HAP-1 (cell line): ENCODE data around the gene MRPL43.
A peak's percentile ranks its signal among the peaks of the same experiment; 100 is the strongest.
"Not testable (repeated sequence)": the region's sequence is repeated elsewhere in the genome, so short reads cannot be mapped to it uniquely, and the experiment has no call there.

Experiments used
- DNase-seq, 2 experiments: peaks; one replicate each; pipeline ENCODE4 v3.0.0-alpha.2; 2016 to 2020; ENCODE audit warnings: low spot score in 2 of 2
- H3K27me3 ChIP-seq: fragments of 250-450 bp; sonication (Bioruptor Pico); 2 replicates; pipeline ENCODE4 v1.5.1; 2020; ENCODE audit warnings: low read depth, mild to moderate bottlenecking, moderate library complexity
- H3K36me3 ChIP-seq: fragments of 250-450 bp; sonication (Bioruptor Pico); replicated peaks from 2 replicates; pipeline ENCODE4 v1.5.1; 2020; ENCODE audit warnings: mild to moderate bottlenecking
- H3K4me1 ChIP-seq: fragments of 250-450 bp; sonication (Bioruptor Pico); 2 replicates; pipeline ENCODE4 v1.5.1; 2020; ENCODE audit warnings: mild to moderate bottlenecking
- H3K4me3 ChIP-seq: fragments of 250-450 bp; sonication (Bioruptor Pico); 2 replicates; pipeline ENCODE4 v1.5.1; 2020; ENCODE audit warnings: mild to moderate bottlenecking, moderate library complexity
- H3K9me3 ChIP-seq: fragments of 250-450 bp; sonication (Bioruptor Pico); 2 replicates; pipeline ENCODE4 v1.5.1; 2020; ENCODE audit warnings: mild to moderate bottlenecking, moderate library complexity
- in situ Hi-C: fragments of 300-500 bp; cut with MboI; formaldehyde crosslinking; loops from 3 replicates; pipeline ENCODE4 v1.14.3; 2020; ENCODE audit warnings: low sequenced_read_pairs, inconsistent platforms, mixed read lengths

MRPL43 gene

DNA sequence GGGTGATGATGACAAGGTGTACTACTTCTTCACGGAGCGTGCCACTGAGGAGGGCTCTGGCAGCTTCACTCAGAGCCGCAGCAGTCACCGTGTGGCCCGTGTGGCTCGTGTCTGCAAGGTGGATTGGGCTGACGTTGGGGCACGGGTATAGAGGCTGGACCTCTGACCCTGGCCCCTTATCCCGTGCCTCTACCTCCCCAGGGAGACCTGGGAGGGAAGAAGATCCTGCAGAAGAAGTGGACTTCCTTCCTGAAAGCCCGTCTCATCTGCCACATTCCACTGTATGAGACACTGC is 8.4 kb downstream of the MRPL43 start:
- Histone ChIP-seq H3K4me3 (no peak overlapping the region), H3K36me3 (peaks cover 13% of the 10 kb centered on the region), H3K4me1 (no peaks in the 10 kb centered on the region), H3K27me3 (no peaks in the 10 kb centered on the region), H3K9me3 (no peaks in the 10 kb centered on the region)
- in situ Hi-C loops = no loop called here
- no peak for DNase-seq

DNA sequence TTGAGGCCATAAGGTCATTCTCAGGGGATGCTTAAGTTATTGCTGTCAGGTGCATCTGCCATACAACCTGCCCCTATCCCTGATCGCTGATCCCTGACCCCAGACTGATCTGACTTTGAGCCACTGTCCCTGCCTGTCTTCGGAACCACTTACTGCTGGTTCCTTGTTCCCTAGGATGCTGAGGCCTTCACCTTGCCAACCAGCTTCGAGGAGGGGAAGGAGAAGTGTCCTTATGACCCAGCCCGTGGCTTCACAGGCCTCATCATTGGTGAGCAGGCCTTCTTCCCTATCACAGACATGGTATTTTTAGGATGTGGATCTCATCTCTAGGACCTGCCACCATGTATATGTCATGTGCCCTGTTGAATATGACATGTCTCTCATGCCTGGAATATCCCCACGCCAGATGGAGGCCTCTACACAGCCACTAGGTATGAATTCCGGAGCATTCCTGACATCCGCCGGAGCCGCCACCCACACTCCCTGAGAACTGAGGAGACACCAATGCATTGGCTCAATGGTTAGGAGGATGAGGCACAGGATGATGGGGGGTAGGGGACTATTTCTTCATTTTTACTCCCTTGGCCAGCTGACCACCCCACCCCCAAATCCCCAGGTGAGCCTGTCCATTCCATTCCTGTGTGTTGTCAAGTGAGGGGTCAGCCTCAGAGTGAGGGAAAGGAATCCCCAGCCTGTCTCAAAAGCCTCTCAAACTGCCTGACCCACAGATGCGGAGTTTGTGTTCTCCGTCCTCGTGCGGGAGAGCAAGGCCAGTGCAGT is 9.0 kb downstream of the MRPL43 start:
- H3K4me1 ChIP-seq = no peaks in the 10 kb centered on the region
- H3K9me3 ChIP-seq = no peaks in the 10 kb centered on the region
- H3K4me3 ChIP-seq = no peak overlapping the region
- peaks cover 13% of the 10 kb centered on the region for H3K36me3 ChIP-seq
- no peaks in the 10 kb centered on the region for H3K27me3 ChIP-seq
- no peak for DNase-seq
- in situ Hi-C loops = no loop called here

DNA sequence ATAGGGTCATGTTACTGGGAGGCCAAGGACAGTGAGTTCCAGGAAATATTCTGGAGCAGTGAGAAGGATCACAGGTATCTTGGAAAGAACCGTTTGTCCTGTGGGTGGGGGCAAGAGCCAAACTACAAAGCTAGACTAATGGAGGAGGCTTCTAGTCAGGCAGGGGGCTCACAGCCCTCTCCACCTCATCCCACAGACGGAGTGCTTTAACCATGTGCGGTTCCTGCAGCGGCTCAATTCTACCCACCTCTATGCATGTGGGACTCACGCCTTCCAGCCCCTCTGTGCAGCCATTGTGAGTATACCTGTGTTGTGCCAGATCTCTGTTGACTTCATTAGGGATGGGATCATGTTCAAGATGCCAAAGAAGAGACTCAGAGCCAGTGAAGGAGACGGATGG is 9.9 kb downstream of the MRPL43 start:
- no peaks in the 10 kb centered on the region for H3K4me1 ChIP-seq
- no peak for DNase-seq
- H3K9me3 ChIP-seq = no peaks in the 10 kb centered on the region
- in situ Hi-C loops = no loop called here
- no peak overlapping the region for H3K4me3 ChIP-seq
- H3K36me3 ChIP-seq = peaks cover 13% of the 10 kb centered on the region
- no peaks in the 10 kb centered on the region for H3K27me3 ChIP-seq

DNA sequence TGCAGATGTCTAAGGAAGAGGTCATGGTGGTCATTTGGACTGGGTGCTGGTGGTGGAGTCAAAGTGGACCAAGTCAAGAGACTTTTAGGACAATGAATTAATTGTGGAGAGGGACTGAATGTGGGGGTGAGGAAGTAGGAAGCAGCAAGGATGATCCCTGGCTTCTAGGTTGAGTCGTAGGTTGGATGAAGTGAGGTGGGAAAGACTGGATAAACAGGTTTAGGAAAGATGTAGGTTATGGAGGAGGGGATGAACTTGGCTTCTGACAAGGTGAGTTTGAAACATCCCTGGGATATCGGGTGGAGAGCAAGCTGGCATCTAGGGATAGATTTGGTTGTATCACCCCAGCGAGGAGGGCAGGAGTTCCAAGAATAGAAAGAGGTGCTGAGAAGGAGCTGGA is 10.4 kb downstream of the MRPL43 start:
- in situ Hi-C loops = no loop called here
- Histone ChIP-seq H3K36me3 (peaks cover 13% of the 10 kb centered on the region), H3K27me3 (no peaks in the 10 kb centered on the region), H3K4me3 (no peak overlapping the region), H3K9me3 (no peaks in the 10 kb centered on the region), H3K4me1 (no peaks in the 10 kb centered on the region)
- no peak for DNase-seq

DNA sequence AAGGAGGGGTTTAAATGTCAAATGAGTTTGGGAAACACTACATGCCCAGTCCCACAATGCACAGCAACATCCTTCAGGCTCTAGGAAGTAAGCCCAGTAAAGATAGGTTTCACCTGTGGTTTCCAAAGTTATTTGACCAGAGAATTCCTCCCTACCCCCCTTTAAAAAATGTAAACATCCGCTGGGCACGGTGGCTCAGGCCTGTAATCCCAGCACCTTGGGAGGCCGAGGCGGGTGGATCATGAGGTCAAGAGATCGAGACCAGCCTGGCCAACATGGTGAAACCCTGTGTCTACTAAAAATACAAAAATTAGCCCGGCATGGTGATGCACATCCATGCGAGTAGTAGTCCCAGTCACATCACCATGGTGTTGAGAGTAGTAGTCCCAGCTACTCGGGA is 11.9 kb downstream of the MRPL43 start:
- H3K9me3 ChIP-seq, in situ Hi-C loops, H3K4me1 ChIP-seq, H3K27me3 ChIP-seq, H3K4me3 ChIP-seq, H3K36me3 ChIP-seq, DNase-seq: not testable (repeated sequence)

DNA sequence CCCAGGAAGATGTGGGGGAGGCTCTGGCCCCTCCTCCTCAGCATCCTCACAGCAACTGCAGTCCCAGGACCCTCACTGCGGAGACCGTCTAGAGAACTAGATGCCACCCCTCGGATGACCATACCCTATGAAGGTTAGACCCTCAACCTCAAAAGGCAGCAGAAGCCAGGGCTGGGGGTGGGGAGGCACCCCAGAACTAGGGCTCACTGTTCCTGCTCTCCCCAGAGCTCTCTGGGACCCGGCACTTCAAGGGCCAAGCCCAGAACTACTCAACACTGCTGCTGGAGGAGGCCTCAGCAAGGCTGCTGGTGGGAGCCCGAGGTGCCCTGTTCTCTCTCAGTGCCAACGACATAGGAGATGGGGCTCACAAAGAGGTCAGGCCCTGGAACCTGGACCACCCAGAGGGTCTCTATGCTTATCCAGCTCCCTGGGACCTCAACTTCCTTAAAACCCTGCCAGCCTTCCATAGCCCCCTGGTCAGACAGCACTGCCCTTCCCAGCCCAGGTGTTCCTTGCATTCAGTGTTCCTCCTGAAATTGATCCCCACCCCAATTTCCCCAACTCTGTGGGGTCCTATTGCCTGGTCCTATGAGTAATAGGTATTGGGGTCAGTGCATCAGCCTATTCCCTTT is 14.3 kb downstream of the MRPL43 start:
- no peaks in the 10 kb centered on the region for H3K9me3 ChIP-seq
- H3K36me3 ChIP-seq = no peaks in the 10 kb centered on the region
- H3K4me3 ChIP-seq = no peak overlapping the region
- in situ Hi-C loops = no loop called here
- H3K27me3 ChIP-seq = no peaks in the 10 kb centered on the region
- DNase-seq = no peak
- 0 out of 2 replicates have a peak, but pooled peaks cover 4% of the 10 kb centered on the region for H3K4me1 ChIP-seq

DNA sequence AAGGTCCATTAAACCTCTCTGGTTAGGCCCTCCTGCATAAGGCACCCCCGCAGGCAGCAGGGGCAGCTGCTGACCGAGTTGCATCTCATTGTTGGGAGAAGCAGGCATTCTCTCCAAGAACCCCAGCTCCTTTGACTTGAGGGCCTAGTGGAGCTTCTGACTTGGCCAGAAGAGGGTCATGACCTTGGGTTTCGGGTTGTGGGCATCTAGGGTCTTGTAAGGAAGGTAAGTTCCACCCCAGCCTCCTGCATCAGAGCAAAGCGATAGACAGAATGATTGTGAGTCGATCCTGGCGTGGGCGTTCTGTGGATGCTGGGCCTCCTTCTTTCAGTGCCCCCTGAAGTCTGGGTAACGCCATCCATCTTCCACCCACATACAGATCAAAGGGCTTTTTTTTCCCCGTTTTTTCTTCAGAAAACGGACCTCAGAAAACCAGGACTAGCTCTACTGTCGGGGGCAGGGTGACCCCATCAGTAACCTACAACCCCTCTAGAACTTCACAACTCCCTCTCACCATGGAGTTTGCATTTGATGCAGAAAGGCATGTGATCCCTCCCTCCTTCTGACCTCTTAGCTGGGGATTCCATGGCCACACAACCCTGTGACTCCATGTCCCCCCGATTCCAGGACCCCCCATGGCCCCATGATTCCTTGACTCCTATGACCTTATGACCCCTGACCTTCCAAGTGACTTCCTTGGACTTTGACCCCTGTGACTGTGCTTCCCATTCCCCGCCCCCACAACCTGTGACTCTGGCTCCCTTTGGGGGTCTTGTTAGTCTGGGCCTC is 15.0 kb downstream of the MRPL43 start:
- in situ Hi-C loops = no loop called here
- Histone ChIP-seq H3K9me3 (no peaks in the 10 kb centered on the region), H3K27me3 (no peaks in the 10 kb centered on the region), H3K36me3 (no peaks in the 10 kb centered on the region), H3K4me3 (no peak overlapping the region), H3K4me1 (0 out of 2 replicates have a peak, but pooled peaks cover 4% of the 10 kb centered on the region)
- DNase-seq = no peak

DNA sequence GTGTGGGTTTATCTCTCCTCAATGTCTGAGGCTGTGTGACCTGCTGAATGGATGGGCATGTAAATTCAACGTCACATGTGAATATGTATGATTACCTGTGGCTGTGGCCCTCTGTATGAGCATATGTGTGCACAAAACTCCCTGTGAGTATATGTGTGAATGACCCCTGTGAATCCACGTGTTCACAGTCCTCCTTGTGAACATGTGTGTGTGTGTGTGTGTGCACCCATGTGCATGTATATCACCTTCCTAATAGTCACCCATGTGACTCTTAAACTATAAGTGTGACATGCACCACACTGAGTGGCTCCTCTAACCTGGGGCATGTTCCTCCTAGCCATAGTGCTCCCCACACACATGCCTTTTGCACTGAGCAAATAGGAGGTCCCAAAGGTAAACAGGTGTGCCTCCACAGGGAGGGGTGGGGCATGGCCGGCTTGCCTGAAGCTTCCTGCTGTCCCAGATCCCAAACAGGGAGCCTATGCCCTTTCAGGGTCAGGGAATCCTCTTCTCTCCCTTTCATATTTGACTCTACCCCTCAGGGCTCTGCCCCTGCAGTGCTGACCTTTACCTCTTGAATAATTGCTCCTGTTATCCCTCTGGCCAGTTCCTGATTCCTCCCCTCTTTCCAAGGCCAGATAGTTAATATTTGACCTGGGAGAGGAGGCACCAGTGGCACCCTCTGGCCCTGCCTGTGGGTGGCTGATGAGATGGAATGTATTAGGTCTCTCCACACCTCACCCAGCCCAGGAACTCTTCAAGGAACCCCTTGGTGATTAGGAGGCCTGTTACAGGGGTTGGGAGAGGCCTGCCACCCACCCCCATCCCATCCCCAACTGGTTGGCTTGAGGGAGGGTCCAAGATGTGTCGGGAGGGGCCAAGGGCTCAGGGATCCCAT is 16.1 kb downstream of the MRPL43 start:
- DNase-seq = no peak
- no peaks in the 10 kb centered on the region for H3K9me3 ChIP-seq
- no peaks in the 10 kb centered on the region for H3K36me3 ChIP-seq
- H3K4me3 ChIP-seq = no peak overlapping the region
- H3K4me1 ChIP-seq = 0 out of 2 replicates have a peak, but pooled peaks cover 4% of the 10 kb centered on the region
- in situ Hi-C loops = no loop called here
- H3K27me3 ChIP-seq = no peaks in the 10 kb centered on the region

DNA sequence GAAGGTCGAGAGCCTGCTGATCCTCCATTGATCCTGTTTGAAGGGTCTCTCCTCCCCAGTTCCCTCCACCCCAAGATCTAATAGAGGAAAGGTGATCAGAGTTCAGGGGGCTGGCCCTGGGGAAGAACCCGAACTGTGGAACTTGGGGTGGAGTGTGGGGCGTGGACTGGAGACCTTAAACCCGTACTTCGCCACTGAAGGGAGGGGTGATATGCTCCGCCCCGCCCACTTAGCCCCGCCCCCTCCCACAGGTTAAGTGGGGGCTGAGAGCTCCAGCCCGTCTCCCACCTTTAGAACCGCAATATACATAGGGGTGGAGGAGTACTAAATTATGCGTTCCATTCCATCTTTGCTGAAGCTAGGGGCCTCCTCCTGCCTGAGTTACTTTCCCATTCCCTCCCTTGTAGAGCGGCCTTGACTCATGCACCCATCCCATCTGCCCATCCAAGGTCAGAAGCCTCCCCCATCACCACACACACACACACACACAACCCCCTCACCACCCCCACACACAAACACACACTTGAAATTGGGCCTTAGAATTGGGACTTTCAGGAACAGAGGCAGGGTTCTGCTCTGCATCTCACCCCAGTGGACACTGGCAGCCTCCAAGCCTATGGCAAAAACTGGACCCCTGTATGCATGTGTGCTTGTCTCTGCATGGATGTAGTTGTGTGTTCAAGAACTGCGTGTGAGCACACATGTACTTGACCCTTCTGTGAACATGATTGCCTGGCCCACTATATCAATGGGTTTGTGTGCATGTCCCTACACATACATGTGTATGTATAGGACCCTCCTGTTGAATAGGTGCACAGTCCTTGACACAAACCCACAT is 17.0 kb downstream of the MRPL43 start:
- peak in 1 of 2 experiments; percentile 48 for DNase-seq
- H3K9me3 ChIP-seq = no peaks in the 10 kb centered on the region
- peak overlapping the region; percentile 55 for H3K4me3 ChIP-seq
- no peaks in the 10 kb centered on the region for H3K27me3 ChIP-seq
- H3K36me3 ChIP-seq = no peaks in the 10 kb centered on the region; the same call in 1 of the 2 replicates
- 0 out of 2 replicates have a peak, but pooled peaks cover 4% of the 10 kb centered on the region for H3K4me1 ChIP-seq
- in situ Hi-C loops = no loop called here

DNA sequence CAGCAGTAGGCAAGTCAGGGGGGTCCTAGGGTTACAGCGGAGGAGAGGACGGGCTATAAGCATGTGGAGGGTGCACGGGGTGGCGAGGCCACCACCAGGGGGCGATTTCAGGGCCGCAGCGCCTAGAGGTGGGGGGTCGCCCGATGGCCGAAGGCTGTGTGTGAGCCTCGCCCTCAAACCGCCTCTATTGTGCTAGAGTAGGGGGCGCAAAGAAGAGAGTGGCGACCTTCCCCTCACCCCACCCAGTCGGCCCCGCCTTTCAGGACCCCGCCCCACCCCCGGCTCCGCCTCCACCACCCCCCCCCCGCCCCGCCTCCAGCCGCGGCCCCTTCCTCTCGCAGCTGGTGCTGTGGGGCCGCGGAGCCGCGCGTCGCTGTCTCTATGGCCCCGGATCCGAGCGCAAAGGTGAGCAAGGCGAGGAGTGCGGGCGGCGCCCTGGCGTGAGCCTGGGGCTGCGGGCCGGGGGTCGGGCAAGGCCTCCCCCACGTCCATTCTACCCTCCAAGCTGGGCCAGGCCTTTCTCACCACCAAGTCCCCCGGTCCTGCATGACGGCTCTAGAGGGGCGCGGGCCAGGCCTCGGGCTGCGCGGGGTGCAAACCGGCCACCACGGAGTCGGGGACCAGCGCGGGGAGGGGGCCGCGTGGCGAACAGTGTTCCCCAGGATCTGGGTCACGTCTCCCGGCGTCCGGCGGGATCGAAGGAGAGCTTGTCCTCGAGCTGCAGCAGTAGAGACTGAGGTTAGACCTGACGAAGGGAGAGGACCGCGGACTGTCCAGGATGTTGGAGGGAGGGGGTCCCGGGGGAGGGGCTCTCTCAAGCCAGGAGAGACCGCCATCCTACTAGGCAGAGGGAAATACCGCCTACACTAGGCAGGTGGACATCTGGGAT is 17.9 kb downstream of the MRPL43 start, which contains the start of gene SEMA4G:
Gene SEMA4G (plus strand): TSS at position 318 of the 889 bp plus-strand sequence. CDS start 3,409 bp downstream, outside the sequence.
- in situ Hi-C loops = no loop called here
- H3K27me3 ChIP-seq = no peaks in the 10 kb centered on the region
- peak within 1 kb of the TSS; percentile 55 for H3K4me3 ChIP-seq
- no peaks in the 10 kb centered on the region for H3K9me3 ChIP-seq
- no peaks in the 10 kb centered on the region; the same call in 1 of the 2 replicates for H3K36me3 ChIP-seq
- 0 out of 2 replicates have a peak, but pooled peaks cover 4% of the 10 kb centered on the region for H3K4me1 ChIP-seq
- DNase-seq = peak; percentile 15 to 79

DNA sequence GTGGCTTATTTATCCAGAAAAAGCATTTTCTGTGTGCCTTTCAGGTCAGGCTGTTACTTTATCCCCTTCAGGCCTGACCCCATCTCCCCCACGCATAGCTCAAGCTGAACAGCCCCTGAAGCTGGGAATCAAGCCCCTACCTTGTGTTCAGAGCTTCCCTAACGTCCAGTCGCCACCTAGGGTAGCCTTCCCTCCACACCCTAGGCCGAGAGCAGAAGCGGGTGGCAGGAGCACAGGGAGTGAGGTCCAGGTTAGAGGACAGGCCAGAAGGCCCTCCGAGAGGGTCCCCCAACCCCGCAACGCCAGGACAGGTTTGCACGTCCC is 18.5 kb downstream of the MRPL43 start:
- H3K4me3 ChIP-seq = peak overlapping the region; percentile 55
- no peaks in the 10 kb centered on the region for H3K27me3 ChIP-seq
- 0 out of 2 replicates have a peak, but pooled peaks cover 4% of the 10 kb centered on the region for H3K4me1 ChIP-seq
- no peaks in the 10 kb centered on the region for H3K9me3 ChIP-seq
- in situ Hi-C loops = no loop called here
- no peak for DNase-seq
- no peaks in the 10 kb centered on the region; the same call in 1 of the 2 replicates for H3K36me3 ChIP-seq
